Activated CD8-positive, alpha-beta memory T cell treated with anti-CD3 and anti-CD28 coated beads, Interleukin-2, amount 50 U/mL, for 1 hour (primary cell): ENCODE results near the gene CARD19.
"Not testable (repeated sequence)": the region's sequence is repeated elsewhere in the genome, so short reads cannot be mapped to it uniquely, and the experiment has no call there.

Experiments used
- DNase-seq: peaks from one replicate; pipeline ENCODE4 v3.0.0-alpha.2; 2020; ENCODE audit errors: extremely low read depth

CARD19 gene

GRCh38 chr9:93134015-93134739, 38.2 kb downstream of the CARD19 start, which contains the start of gene NINJ1:
Gene NINJ1, minus strand, starts transcription at chr9:93134251. Its CDS starts 34 bp downstream, at chr9:93134217.
- peak; percentile 70 for DNase-seq

- DNase-seq: no peak
Observed at GRCh38 chr9:93134740-93135444, 38.9 kb downstream of the CARD19 start.

- DNase-seq: no peak
Observed at GRCh38 chr9:93136011-93136440, 40.0 kb downstream of the CARD19 start.

- no peak for DNase-seq
Observed at GRCh38 chr9:93137362-93137761, 41.3 kb downstream of the CARD19 start.

GRCh38 chr9:93138171-93138764, 42.3 kb downstream of the CARD19 start:
- DNase-seq: no peak

GRCh38 chr9:93139365-93140182, 43.6 kb downstream of the CARD19 start:
- DNase-seq: no peak

- no peak for DNase-seq
Observed at GRCh38 chr9:93141771-93142483, 45.9 kb downstream of the CARD19 start.

- DNase-seq: peak; percentile 37
Observed at GRCh38 chr9:93143830-93144530, 48.0 kb downstream of the CARD19 start.

- DNase-seq: not testable (repeated sequence)
Observed at GRCh38 chr9:93146696-93147095, 50.7 kb downstream of the CARD19 start.

GRCh38 chr9:93147632-93148031, 51.6 kb downstream of the CARD19 start:
- DNase-seq: no peak

- DNase-seq: no peak
Observed at GRCh38 chr9:93148721-93149120, 52.7 kb downstream of the CARD19 start.

- no peak for DNase-seq
Observed at GRCh38 chr9:93149361-93149760, 53.3 kb downstream of the CARD19 start.

GRCh38 chr9:93151097-93151784, 55.2 kb downstream of the CARD19 start:
- DNase-seq: no peak

GRCh38 chr9:93154293-93154903, 58.4 kb downstream of the CARD19 start:
- no peak for DNase-seq

- no peak for DNase-seq
Observed at GRCh38 chr9:93155716-93156474, 59.9 kb downstream of the CARD19 start.

- DNase-seq: no peak
Observed at GRCh38 chr9:93156475-93157008, 60.5 kb downstream of the CARD19 start.

- DNase-seq: no peak
Observed at GRCh38 chr9:93159601-93160471, 63.8 kb downstream of the CARD19 start.
